Measurements from ENCODE around the gene SPIB. TPM values are rescaled to one million over a fixed set of nuclear protein-coding genes. Genes with fewer than 3 reads are reported as not detected.

Gene SPIB
- total and polyA plus RNA-seq, 11 donors = 0.10 to 0.53 (median 0.16) TPM; not detected in 8

- DNase-seq (no peak), ATAC-seq (no peak)
- Histone ChIP-seq H3K9me3 (no peaks in the 10 kb centered on the region), H3K27me3 (peaks cover 0 to 5% (median 0%) of the 10 kb centered on the region in 9 donors), H3K4me3 (no peak overlapping the region), H3K4me1 (peaks cover 0 to 13% (median 0%) of the 10 kb centered on the region in 12 donors), H3K36me3 (peaks cover 0 to 17% (median 3%) of the 10 kb centered on the region in 9 donors), H3K27ac (no peak overlapping the region)
- intact Hi-C loops (cut with DNase I) = loop anchor here in 4 of 10 donors (5.0 kb wide), 2 partner anchors 45 to 50 kb away; partner anchors contain the start of gene NAPSA (in 3 of the 4)
- no peak for TF ChIP-seq POLR2A (IDR thresholded peaks at IDR 0.05)
- TF ChIP-seq, protein P1, sequence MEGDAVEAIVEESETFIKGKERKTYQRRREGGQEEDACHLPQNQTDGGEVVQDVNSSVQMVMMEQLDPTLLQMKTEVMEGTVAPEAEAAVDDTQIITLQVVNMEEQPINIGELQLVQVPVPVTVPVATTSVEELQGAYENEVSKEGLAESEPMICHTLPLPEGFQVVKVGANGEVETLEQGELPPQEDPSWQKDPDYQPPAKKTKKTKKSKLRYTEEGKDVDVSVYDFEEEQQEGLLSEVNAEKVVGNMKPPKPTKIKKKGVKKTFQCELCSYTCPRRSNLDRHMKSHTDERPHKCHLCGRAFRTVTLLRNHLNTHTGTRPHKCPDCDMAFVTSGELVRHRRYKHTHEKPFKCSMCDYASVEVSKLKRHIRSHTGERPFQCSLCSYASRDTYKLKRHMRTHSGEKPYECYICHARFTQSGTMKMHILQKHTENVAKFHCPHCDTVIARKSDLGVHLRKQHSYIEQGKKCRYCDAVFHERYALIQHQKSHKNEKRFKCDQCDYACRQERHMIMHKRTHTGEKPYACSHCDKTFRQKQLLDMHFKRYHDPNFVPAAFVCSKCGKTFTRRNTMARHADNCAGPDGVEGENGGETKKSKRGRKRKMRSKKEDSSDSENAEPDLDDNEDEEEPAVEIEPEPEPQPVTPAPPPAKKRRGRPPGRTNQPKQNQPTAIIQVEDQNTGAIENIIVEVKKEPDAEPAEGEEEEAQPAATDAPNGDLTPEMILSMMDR (IDR thresholded peaks at IDR 0.05) = no peak
- 96 to 99% (median 98%) methylated on average over 2 of the region's 2 CpGs for WGBS, 4 donors
Measured at GRCh38 chr19:50412419-50412818, 6.3 kb upstream of the SPIB start.

GRCh38 chr19:50413096-50413495 lies 5.6 kb upstream of the SPIB start:
- H3K27me3 ChIP-seq = peaks cover 2 to 12% (median 5%) of the 10 kb centered on the region in 9 donors
- DNase-seq = no peak
- no peaks in the 10 kb centered on the region for H3K9me3 ChIP-seq
- TF ChIP-seq, protein P1 (IDR thresholded peaks at IDR 0.05) = no peak
- TF ChIP-seq POLR2A (IDR thresholded peaks at IDR 0.05) = no peak
- no peak overlapping the region for H3K4me3 ChIP-seq
- no peak for ATAC-seq
- WGBS, 4 donors = 94 to 100% (median 96%) methylated on average over 12 to 13 of the region's 13 CpGs
- H3K36me3 ChIP-seq = peaks cover 0 to 17% (median 3%) of the 10 kb centered on the region in 9 donors
- H3K27ac ChIP-seq = no peak overlapping the region
- peaks cover 0 to 13% (median 0%) of the 10 kb centered on the region in 12 donors for H3K4me1 ChIP-seq
- intact Hi-C loops (cut with DNase I) = loop anchor here in 4 of 10 donors (5.0 kb wide), 2 partner anchors 46 to 51 kb away; partner anchors contain the start of gene NAPSA (in 3 of the 4)

DNA sequence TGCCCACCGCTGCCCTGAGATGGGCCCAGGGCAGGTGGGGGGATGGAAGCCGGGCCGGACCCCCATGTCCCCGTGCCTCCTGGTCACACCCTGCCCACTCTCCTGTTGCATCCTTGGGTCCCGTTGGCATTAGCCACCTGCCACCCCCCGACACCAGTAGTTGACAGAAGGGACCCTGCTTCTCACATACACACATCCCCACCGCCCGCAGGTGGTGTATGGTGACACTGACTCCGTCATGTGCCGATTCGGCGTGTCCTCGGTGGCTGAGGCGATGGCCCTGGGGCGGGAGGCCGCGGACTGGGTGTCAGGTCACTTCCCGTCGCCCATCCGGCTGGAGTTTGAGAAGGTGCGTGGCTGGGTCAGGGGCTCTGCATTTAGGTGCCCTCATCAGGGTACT lies 5.2 kb upstream of the SPIB start:
- WGBS, 4 donors = 95 to 97% (median 95%) methylated on average over 20 to 21 of the region's 21 CpGs

More for the DNA sequence above, 5.2 kb upstream of the SPIB start:
- no peak for TF ChIP-seq POLR2A (IDR thresholded peaks at IDR 0.05)
- TF ChIP-seq, protein P1 (IDR thresholded peaks at IDR 0.05) = no peak
- intact Hi-C loops (cut with DNase I) = loop anchor here in 4 of 10 donors (5.0 kb wide), 2 partner anchors 46 to 51 kb away; partner anchors contain the start of gene NAPSA (in 3 of the 4)
- Histone ChIP-seq H3K9me3 (no peaks in the 10 kb centered on the region), H3K36me3 (peaks cover 0 to 15% (median 3%) of the 10 kb centered on the region in 9 donors), H3K27ac (no peak overlapping the region), H3K27me3 (peaks cover 6 to 17% (median 9%) of the 10 kb centered on the region in 9 donors), H3K4me1 (peaks cover 0 to 13% (median 0%) of the 10 kb centered on the region in 12 donors), H3K4me3 (no peak overlapping the region)
- DNase-seq (no peak), ATAC-seq (no peak)

Measured in heart left ventricle (tissue), 16 donors.